ENCODE measurements around the gene NAV3.

Gene NAV3

DNA sequence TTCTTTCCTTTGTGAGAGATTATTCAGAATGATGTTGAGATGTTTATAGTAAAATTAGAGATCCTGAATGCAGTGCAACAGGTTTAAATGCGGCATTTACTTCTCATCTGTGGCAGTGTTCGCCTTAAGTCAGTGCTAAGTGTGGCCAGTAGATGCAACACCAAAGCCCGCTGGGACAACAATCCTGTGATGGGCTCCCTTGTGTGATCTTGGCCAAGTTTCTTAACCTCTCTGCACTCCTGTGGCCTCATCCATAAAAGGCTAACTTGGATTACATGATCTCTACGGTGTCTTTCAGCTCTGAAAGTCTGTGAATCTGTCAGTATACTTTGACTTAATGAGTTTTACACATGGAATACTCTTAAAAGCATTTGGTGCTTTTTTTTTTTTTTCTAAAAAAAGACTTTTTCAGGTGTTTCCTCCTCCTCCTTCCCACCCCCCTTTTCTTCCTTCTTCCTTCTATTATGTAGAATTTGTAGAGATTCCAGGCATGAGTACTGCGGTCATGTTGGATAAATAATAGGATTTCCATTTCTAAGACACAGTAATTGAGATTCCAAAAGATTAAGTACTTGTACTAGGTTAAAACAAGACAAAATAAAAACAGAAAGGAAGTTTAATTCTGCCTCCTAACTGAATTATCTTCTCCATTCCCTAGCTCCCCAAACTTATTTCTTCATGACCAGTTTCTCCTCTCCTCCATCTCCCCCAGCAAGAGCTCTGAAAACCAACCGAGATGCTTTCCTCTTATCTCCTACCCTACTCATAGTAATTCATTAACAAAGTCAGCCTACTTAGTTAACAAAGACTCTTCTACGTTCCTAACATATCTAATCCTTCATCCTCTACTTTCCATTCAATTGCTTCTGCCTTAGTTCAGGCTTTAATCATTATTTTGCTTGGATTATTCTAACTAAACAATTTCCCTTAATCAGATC is 42.2 kb upstream of the NAV3 start:
- H3K4me3 ChIP-seq (ENCODE audit: low read depth, low read length): no peak overlapping the region
- TF ChIP-seq, protein P1, sequence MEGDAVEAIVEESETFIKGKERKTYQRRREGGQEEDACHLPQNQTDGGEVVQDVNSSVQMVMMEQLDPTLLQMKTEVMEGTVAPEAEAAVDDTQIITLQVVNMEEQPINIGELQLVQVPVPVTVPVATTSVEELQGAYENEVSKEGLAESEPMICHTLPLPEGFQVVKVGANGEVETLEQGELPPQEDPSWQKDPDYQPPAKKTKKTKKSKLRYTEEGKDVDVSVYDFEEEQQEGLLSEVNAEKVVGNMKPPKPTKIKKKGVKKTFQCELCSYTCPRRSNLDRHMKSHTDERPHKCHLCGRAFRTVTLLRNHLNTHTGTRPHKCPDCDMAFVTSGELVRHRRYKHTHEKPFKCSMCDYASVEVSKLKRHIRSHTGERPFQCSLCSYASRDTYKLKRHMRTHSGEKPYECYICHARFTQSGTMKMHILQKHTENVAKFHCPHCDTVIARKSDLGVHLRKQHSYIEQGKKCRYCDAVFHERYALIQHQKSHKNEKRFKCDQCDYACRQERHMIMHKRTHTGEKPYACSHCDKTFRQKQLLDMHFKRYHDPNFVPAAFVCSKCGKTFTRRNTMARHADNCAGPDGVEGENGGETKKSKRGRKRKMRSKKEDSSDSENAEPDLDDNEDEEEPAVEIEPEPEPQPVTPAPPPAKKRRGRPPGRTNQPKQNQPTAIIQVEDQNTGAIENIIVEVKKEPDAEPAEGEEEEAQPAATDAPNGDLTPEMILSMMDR (IDR thresholded peaks at IDR 0.05; ENCODE audit: borderline replicate concordance, insufficient read depth, low read depth, low read length): no peak

DNA sequence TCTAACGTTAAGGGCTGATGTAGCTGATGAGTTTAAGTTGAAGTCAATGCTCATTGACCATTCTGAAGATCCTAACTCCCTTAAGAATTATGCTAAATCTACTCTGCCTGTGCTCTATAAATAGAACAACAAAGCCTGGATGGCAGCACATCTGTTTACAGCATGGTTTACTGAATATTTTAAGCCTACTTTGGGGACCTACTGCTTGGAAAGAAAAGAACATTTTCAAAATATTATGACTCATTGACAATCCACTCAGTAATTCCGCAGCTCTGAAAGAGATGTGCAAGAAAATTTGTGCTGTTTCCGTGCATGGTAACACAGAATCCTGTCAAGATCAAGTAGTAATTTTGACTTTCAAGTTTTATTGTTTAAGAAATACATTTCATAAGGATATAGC is 35.0 kb upstream of the NAV3 start:
- no peak overlapping the region for H3K4me3 ChIP-seq (ENCODE audit: low read depth, low read length)
- TF ChIP-seq, protein P1 (IDR thresholded peaks at IDR 0.05; ENCODE audit: borderline replicate concordance, insufficient read depth, low read depth, low read length): no peak

DNA sequence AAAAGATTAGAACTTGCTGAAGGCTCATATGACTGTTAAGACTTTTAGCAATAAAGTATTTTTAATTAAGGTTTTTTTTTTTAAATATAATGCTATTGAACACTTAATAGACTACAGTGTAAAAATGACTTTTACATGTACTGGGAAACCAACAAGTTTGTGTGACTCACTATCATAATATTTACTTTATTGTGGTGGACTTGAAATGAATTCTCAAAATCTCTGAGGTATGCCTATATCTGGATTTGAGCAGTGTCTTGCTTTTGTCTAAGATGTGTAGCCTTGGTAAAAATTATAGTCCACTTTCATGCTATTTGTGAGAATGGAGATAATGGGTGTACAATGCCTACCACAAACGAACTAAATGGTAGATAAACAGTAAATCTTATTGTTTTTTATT is 33.9 kb upstream of the NAV3 start:
- TF ChIP-seq, protein P1 (IDR thresholded peaks at IDR 0.05; ENCODE audit: borderline replicate concordance, insufficient read depth, low read depth, low read length): no peak
- H3K4me3 ChIP-seq (ENCODE audit: low read depth, low read length): no peak overlapping the region

DNA sequence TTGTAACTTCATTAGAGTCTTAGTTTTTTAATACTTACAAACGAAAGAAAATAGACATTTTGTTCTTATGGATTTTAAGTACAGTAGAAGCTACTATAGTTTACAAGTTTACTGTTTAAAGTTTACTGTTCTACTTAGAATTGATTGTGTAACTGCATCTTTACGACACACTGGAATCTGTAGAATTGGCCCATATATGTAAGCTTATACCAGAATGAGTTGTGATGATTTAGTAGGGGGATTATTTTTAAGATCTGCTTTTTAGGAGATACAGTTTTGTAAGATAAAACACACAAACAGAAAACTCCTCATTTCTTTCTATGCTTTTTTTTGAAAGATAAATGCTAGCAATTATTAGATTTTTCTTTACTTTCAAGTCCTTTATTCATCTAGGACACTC is 30.2 kb upstream of the NAV3 start:
- TF ChIP-seq, protein P1 (IDR thresholded peaks at IDR 0.05; ENCODE audit: borderline replicate concordance, insufficient read depth, low read depth, low read length): no peak
- no peak overlapping the region for H3K4me3 ChIP-seq (ENCODE audit: low read depth, low read length)

DNA sequence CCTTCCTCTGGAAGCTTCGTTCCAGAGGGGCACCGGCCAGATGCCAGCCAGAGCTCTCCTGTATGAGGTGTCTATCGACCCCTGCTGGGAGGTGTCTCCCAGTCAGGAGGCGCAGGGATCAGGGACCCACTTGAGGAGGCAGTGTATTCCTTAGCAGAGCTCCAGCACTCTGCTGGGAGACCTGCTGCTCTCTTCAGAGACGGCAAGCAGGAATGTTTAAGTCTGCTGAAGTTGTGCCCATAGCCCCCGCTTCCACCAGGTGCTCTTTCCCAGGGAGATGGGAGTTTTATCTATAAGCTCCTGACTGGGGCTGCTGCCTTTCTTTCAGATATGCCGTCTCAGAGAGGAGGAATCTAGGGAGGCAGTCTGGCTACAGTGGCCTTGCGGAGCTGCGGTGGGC is 22.2 kb upstream of the NAV3 start:
- TF ChIP-seq, protein P1 (IDR thresholded peaks at IDR 0.05; ENCODE audit: borderline replicate concordance, insufficient read depth, low read depth, low read length): no peak
- no peak overlapping the region for H3K4me3 ChIP-seq (ENCODE audit: low read depth, low read length)

DNA sequence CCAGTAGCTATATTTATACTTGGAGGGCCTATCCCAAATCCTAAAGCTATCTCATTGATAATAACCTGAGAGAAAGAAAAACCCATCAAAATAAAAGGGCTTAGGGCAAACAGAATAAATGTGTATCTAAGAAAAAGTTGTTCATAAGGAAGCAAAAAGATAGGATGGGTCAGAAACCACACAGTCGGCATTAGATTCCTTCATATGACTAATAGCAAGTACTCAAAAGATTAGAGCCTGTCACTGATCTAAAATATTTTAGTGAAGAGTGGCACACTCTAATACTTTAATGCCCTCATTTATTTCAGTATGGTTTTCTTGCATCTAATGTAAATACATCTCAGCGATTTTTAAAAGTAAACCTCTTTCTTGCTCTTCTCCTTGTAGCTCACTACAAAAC is 17.1 kb upstream of the NAV3 start:
- TF ChIP-seq, protein P1 (IDR thresholded peaks at IDR 0.05; ENCODE audit: borderline replicate concordance, insufficient read depth, low read depth, low read length): no peak
- H3K4me3 ChIP-seq (ENCODE audit: low read depth, low read length): no peak overlapping the region

DNA sequence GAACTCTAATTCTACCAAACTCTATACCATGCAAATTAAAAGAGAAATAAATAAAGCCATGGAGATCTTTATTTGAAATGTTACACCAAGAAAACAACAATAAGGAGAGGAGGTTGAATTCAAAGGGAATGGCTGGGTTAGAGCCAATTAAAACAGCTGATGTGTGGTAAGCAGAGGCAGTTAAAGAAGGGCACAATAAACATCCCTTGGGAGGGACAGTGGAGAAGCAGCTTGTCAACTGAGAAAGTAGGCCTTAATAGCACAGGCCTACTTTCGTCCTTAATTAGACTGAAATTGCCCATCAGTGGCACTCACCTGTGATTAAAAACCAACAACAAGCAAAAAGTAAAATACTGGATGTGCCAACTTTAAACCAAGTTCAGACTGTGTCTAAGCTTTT is 16.3 kb upstream of the NAV3 start:
- H3K4me3 ChIP-seq (ENCODE audit: low read depth, low read length): no peak overlapping the region
- TF ChIP-seq, protein P1 (IDR thresholded peaks at IDR 0.05; ENCODE audit: borderline replicate concordance, insufficient read depth, low read depth, low read length): no peak
